Fibroblast of pulmonary artery (primary cell): Measurements from ENCODE around the gene CWH43.

Experiments
- DNase-seq: peaks from one replicate; pipeline ENCODE4 v3.0.0-alpha.2; 2010; ENCODE audit warnings: low read depth
- H3K4me3 ChIP-seq: replicated peaks from 2 replicates; pipeline ENCODE4 v1.5.1; 2011; ENCODE audit warnings: low read depth, mild to moderate bottlenecking, control low read depth, low read length, moderate library complexity
- TF ChIP-seq, protein P1 (sequence below): IDR thresholded peaks from 2 replicates; pipeline ENCODE4 v1.5.1; 2011; ENCODE audit warnings: mild to moderate bottlenecking, control low read depth, low read length, inconsistent platforms; ENCODE audit errors: missing control alignments

Gene CWH43

DNA sequence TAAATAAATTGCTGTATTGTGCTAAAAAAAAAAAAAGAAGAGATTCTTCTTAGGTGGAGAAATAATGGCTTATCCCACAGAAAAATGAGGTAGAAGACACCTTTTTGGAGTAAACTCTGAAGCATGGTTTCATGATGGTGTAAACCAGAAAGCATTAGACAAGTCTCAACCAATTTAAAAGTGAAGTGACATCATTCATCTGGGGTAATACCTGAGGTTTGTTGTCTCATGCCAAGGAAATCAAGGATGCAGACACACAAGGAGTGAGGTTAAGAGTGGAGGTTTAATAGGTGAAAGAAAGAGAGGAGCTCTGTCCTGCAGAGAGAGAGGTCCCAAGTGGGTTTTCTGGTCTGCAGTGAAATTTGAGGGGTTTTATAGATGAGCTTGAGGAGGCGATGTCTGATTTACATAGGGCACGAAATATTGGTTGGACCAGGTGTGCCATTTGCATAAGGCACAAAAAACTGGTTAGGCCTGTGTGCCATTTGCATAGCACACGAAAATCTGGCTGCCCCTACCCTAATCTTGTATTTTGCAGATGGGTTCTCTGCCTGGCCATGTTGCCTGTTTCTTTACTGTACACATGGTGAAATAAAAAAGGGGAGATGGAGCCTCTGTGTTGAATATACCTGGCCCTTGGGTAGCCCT is 25.0 kb upstream of the CWH43 start:
- H3K4me3 ChIP-seq = no peak overlapping the region
- no peak for DNase-seq
- TF ChIP-seq, protein P1, sequence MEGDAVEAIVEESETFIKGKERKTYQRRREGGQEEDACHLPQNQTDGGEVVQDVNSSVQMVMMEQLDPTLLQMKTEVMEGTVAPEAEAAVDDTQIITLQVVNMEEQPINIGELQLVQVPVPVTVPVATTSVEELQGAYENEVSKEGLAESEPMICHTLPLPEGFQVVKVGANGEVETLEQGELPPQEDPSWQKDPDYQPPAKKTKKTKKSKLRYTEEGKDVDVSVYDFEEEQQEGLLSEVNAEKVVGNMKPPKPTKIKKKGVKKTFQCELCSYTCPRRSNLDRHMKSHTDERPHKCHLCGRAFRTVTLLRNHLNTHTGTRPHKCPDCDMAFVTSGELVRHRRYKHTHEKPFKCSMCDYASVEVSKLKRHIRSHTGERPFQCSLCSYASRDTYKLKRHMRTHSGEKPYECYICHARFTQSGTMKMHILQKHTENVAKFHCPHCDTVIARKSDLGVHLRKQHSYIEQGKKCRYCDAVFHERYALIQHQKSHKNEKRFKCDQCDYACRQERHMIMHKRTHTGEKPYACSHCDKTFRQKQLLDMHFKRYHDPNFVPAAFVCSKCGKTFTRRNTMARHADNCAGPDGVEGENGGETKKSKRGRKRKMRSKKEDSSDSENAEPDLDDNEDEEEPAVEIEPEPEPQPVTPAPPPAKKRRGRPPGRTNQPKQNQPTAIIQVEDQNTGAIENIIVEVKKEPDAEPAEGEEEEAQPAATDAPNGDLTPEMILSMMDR = no peak

DNA sequence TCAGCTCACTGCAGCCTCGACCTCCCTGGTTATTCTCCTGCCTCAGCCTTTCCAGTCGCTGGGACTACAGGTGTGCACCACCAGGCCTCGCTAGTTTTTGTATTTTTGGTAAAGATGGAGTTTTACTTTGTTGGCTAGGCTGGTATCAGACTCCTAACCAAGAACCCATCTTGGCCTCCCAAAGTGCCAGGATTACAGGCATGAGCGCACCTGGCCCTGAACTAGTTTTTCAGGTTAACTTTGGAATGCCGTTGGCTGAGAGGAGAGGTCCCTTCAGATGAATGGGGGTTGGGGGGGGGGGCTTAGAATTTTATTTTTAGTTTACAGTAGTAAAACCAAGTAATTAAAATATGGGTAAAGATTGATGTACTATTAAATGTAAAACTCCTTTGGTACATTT is 23.4 kb upstream of the CWH43 start:
- H3K4me3 ChIP-seq = no peak overlapping the region
- TF ChIP-seq, protein P1 = no peak
- DNase-seq = no peak

DNA sequence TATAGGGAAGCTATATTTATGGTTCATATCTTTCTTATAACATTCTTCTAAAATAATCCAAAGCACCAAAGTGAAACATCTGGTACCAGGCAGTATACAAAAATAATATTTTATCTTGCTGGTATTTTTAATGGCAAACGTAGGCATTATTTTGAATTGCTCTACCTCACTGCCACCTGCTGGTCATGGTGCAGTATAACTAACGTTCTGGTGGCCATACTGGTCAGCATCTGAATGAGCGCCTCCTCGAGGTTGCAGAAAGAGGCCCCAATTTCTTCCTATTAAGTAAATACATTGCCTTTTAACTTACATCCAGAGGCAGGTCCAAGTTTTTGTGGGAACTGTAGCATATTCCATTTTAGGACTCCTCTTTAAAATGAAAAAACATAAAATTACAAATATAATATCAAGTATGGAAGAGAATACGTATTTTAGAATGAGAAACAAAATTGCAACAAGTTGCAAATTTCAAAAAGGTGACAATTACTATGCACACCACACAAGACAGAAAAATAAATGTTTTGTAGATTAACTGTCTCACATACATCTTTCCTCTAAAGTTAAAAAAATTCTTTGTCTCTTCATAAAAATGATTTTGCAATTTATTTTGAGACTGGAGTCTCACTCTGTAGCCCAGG is 22.9 kb upstream of the CWH43 start:
- H3K4me3 ChIP-seq = no peak overlapping the region
- TF ChIP-seq, protein P1 = peak; percentile 100
- DNase-seq = peak; percentile 94

DNA sequence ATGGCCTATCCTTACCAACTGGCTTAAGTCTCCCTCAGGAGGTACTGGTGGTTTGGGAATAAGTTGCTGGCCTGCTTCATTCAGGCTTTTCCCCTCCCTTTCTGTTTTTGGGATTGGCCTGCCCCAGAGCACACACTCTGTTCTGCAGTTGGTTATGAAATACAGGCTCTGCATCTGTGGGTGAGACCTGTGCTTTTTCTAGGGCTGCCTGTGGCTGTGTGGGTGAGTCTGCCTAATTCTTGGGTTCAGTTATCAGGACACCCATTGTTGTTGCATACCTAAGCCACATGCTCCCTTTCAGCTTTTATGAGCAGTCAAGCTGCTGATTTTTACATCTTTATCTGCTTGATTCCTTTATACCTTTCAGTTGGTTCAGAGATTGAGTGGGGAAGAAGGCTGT is 19.0 kb upstream of the CWH43 start:
- no peak overlapping the region for H3K4me3 ChIP-seq
- TF ChIP-seq, protein P1 = no peak
- DNase-seq = no peak

DNA sequence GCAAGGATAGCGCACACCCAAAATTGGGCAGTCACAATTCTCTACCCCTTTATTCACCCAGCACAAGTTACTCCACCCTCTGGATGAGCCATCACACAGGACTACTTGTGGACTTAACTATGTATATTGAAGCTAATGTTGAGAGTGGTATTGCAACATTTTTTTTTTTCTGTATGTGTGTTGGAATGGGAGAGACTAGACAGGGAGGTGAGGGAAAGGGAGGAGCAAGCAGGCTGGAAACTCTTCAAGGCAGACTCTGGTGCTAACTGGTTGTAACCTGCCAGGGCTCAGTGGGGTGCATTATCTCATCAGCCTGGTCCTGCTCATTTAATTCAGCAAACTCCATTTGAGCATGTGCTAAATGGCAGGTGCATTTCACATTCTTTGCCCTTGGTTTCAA is 18.4 kb upstream of the CWH43 start:
- TF ChIP-seq, protein P1 = no peak
- no peak overlapping the region for H3K4me3 ChIP-seq
- DNase-seq = no peak

DNA sequence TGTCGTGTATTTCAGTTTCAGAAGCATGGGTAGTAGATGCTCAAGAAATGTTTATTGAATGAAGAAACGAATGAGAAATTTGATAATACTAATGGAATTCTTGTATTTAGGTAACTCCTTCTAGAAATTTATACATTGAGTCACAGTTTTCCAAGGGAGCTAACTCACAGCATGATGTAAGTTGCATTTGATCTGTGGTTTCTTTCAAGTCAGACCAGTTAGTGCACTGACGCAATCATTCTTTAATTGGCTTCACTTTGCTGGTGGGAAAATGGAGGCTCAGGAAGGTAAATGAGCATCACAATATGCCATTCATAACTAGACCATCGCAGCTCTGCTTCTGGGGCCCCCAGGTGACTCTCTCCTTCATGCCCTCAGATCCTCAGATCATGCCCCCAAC is 17.3 kb upstream of the CWH43 start:
- peak; percentile 24 for DNase-seq
- TF ChIP-seq, protein P1 = no peak
- H3K4me3 ChIP-seq = no peak overlapping the region

DNA sequence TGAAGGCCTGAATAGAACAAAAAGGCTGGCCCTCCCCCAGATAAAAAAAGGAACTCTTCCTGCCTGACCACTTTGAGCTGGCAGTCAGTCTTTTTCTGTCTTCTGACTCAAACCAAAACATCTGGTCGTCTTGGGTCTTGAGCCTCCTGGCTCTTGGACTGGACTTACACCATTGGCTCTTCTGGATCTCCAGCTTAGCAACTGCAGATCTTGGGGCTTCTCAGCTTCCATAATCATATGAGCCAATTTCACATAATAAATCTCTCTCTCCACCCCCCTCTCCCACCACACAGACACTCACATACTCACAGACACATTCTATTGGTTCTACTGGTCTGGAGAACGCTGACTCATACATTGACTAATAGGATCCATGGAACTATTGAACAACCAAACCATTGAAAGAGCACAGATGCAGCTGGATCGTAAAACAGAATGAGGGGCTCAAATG is 15.6 kb upstream of the CWH43 start:
- TF ChIP-seq, protein P1 = no peak
- DNase-seq = peak; percentile 33
- H3K4me3 ChIP-seq = no peak overlapping the region
